Activated CD8-positive, alpha-beta memory T cell treated with anti-CD3 and anti-CD28 coated beads, Interleukin-2, amount 50 U/mL, for 48 hours (primary cell): ENCODE measurements around the gene PDE6C.

ENCODE experiments used
- DNase-seq: peaks from one replicate; pipeline ENCODE4 v3.0.0-alpha.2; 2020

Gene PDE6C

GRCh38 chr10:93612311-93612710, at the start of gene PDE6C:
TSS of gene PDE6C (plus strand) at chr10:93612537. CDS start at chr10:93612726, 189 bp downstream.
- DNase-seq, result no peak

- DNase-seq, result no peak
These were observed 46.9 kb upstream of the PDE6C start for GRCh38 chr10:93565446-93565845.

- DNase-seq, result no peak
These were observed 45.7 kb upstream of the PDE6C start, which contains the start of gene FFAR4 for GRCh38 chr10:93566435-93567276. TSS of gene FFAR4 (plus strand) at chr10:93566665. CDS start at chr10:93566721, 56 bp downstream.

DNA sequence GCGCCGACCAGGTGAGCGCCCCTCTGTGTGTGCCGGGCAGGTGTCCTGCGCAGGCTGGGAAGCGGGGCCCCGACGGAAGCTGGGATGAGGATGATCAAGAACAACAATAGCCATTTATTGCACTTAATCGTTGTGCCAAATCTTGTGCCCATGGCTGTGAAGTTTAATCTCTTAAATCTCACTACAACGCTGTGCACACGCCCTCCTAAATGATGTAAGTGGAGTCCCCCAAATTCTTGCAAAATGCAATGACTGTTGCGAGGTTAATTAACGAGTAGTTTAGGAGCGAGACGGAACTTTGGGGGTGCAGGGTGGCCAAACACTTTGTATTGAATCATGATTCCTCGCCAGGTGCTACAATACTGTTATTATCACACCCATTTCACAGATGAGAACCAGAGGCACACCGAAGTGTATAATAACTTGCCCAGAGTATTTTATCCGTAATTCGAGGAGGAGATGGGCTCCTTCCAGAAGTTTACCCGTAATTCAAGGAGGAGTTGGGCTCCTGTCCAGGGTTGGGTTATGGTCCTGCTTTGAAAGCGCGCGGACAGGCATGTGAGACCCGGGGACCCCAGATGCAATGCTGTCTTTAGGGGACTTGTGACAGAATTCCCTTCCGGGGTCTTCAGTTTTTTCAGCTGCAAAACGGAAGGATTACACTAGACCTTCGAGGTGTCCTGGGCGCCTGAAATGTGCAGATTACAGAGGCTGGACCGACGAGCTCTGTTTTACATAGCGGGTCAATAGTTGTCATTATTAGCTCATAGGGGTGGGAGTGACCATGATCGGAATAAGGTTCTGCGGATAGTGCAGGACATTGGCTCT, 44.8 kb upstream of the PDE6C start:
- DNase-seq, result no peak

DNA sequence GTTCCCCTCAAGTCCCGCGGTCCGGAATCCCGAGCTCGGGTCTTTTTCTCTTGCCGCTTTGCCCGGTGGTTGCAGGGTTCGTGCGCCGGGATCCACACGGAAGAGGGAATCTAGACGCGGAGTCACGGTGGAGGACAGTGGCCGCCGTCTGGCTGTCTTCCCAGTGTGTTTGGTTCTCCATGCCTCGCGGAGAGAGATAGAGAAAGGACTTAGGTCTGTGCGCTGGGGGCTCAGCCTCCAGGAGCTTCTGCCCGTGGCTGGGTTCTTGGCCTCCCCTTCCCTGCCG, 44.3 kb upstream of the PDE6C start:
- DNase-seq, result no peak

DNA sequence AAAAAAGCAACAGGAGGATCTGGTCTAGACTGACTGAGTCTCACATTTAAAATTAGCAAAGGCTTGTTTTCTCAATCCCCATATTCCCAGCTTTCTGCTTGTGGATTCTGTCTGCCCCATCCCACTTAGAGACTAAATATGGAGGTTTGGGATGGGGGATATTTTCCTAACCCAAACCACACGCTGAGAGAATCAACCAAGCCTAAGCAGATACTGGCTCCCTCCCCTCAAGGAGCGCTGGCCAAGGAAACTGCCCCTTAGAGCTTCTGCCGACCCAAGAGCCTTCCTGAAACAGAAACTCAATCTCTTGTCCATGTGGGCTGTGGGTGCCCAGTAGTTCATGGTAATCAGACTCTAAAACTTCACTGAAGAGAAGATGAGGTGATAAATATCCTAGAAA, 42.0 kb upstream of the PDE6C start:
- no peak for DNase-seq

DNA sequence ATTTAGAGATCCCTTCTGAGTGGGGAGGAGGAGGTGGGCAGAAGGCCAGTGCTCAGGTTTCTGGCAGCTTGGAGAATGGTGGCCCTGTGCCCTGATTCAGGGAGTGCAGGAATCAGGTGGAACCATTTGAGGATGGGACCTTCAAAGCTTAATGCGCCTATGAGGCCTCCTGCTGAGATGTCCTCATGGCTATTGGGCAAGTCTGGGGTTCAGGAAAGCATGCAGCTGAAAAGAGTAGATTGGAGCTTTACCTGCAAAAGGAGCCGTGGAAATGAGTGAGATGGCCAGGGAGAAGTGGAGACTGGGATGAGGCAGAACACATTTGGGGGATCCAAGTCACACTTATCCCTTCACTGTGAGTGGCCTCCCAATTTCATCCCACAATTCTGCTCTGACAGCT, 39.7 kb upstream of the PDE6C start:
- no peak for DNase-seq

DNA sequence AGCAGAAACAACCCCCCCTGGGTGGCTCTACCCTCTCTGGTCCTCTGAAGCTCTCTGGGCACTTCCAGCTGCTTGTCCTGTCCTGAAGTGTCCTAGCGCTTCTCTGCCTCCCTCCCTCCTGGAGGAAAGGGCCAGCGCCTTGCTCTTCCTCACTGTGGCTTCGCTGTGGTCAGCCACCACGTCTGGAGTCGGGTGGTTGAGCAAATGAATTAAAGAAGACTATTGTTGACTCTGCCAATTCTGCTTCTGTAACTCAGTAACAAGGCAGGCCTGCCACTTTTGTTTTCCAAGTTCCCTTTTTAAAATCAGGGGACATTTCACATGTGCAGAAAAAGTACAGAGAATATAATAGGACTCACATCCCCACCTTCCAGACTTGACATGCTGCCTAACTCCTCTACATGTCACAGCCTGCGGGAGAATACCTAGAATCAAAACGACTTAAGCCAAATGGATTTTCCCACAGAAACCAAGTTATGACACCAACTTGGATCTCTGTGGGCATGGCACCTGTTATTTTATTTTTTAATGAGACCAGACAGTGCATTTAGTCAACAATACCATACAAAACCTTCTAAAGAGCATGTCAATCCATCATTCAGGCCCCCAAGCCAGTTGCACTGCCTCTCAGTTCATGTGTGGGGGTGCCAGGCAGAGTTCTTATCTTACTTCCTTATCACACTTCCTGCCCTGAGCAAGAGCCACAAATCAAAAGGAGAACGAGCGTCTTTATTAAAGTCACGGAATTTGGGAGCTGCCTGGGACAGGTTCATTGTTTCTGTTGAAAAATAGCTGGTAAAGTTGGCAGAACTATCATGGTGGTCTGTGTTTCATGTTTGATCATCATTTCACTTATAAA, 39.1 kb upstream of the PDE6C start:
- no peak for DNase-seq

DNA sequence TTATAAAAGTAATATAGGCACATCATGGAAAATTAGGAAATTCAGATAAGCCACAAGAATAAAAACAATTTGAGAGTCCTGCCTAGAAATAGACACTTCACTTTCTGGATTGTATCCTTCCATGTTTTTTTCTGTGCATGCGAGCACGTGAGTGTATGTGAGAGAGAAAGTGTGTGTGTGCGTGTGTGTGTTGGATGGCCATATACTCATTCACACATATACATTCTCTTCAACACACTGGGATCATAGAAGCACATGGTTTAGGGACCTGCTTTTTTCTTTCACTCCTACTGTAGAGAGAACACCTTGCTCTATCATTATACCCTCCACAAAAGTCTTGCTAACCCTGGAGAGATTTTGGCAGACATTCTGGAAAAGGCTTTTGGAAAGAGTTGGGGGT, 38.4 kb upstream of the PDE6C start:
- DNase-seq, result no peak

DNA sequence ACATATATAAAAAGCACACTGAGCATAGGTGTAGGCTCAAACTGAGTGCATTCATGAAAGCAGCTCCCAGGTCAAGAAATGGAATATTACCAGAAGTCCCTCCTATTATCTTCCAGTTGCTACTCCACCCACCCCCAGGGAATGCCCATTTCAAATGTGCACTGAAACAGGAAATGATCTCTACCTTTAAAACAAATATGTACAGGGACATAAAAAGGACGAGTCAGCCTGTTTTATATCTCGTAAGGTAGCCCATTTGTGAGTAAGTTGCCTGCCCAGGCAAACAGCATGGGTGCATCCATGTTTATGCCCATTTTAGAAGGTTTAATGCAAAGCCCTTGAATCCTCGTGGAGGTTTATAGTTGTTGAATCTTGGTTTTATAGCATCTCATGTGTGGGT, 35.4 kb upstream of the PDE6C start:
- no peak for DNase-seq

GRCh38 chr10:93577565-93577964, 34.8 kb upstream of the PDE6C start:
- DNase-seq, result no peak

- DNase-seq, result no peak
These were observed 33.2 kb upstream of the PDE6C start for GRCh38 chr10:93579089-93579488.

DNA sequence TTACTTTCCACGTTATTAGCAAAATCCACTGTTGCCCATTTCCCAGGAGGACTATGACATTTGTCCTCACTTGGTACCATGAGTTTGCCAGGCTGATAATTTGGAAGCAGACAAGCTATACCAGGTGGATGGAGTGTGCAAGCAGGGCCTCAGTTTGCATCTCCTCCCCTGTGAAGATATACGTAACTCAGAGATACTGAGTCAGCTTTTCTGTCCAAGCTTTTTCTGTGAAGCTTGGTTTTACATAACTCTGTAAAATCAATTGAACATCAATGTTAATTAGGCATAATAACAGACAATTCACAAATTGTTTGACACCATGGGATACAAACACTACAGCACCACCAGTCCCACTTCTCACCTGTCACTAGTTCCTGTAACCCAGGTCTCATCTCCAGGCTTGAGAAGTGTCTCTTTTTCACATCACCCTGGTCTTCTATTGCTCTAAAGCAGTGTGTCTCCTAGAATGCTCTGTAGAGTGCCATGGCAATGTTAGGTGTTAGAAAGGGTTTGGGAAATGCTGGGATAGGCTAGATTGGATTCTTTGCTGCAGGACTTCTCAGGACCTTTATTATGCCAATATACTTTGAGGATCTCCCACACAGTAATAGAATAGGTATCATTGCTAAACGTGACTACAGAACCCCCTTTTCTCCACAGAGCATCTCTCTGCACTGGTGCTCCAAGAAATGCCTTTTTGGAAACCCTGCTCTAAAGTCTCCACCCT, 32.2 kb upstream of the PDE6C start:
- DNase-seq, result no peak

DNA sequence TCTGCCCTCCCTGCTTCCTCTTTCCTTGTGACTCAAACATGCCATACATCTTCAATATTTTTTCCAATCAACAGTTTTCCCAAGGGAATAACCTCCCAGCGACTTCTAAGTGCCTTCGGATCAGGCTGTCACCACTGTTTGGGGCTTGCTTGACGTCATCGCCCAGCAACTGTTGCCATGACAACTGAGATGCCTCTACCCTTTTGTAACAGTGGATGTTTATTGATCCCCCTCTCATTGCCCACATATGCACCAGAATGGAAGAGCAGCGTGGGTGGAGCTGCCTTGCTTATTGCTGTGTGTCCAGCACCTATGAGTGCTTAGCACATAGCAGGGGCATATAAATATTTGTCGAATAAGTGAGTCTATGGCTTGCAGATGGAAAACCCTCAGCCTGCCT, 31.5 kb upstream of the PDE6C start:
- no peak for DNase-seq

GRCh38 chr10:93584445-93584844, 27.9 kb upstream of the PDE6C start:
- no peak for DNase-seq

DNA sequence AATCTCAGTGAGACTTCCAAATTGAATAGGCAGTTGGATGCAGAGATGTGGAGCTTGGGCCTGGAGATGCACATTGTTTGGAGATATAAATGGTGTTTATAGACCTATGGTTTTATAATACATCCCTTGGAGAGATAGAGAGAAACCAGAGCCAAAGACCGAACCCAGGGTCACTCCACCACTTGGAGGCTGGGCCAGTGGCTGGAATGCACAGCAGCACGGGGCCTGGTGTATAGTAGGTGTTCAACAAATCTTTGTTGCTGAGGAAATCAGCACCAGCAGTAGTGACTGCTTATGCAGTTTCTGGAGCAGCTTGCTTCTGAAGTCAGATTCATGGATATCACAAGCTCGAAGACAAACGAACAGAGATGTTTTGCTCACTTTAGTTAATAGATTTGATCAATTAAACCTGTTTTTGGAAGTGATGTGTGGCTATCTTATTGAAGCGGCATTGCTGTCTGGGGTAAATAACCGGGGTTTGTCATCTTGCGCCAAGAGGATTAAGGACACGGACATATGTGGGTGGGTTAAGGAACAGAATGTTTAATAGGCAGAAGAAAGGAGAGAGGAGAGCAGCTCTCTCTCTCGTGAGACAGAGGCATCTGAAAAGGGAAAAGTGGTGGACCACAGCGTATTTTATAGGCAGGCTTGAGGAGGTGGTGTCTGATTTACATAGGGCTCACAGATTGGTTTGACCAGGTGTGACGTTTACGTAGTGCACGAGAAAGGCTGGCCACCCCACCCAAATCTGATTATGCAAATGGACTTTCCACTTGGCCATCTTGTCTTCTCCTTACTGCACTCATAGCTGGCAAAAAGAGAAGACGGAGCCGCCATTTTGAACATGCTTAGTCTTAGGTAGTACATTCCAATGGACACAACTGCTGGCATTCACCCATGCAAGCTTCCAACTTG, 22.4 kb upstream of the PDE6C start:
- DNase-seq, result no peak

DNA sequence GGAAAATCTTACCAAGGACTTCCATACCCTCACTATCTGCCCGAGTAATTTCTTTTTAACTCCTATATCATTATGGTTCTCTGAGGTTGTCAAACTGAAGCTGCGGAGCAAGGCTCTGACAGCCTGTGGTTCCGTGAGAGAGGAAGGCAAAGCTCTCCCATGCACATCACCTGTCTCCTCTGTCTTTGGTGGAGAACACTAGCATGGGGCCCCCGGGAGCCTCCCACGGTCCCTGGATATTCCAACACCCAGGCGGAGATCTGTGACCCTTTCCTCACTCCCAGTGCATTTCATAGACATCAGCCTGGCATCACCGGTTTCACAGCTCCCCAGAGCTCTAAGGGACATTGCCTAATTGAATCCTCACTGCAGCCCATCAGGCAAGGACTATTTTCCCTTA, 21.7 kb upstream of the PDE6C start:
- DNase-seq, result no peak

GRCh38 chr10:93591065-93591808, 21.1 kb upstream of the PDE6C start:
- DNase-seq, result no peak

DNA sequence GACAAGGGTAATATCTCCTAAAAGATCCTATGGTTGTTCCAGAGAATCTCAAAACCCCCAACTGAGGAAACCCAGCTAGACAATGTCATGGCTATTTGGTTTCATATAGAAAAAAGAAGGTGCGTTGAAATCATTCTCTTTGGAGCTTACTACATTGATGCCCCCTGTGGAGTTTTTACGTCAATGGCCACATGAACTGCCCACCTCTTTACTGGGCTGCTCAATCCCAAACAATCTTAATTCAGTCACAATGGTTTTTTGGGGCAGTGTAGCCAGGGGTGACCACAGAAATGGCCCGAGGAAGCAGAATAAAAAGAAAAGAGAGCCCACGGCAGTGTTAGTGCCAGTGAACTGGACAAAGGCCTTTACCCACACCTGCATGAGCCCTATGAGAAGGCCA, 19.1 kb upstream of the PDE6C start:
- DNase-seq, result no peak

DNA sequence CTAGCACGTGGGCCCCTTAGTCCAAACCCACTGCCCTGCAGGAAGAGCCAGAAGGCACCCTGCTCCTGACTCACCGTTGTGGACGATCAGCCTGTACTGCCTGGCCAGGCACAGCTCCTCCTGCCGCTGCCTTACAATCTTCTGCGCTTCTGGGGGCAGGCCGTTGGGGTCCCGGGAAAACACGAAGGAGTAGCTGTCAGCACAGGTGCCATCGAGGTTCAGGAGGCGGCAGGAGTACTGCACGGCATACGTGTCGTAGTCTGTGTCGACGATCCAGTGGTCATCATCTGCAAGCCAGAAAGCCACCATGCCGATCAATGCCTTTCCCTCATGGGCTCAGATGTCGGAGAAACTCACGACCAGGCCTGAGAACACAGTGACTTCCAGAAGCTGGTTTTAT, 18.6 kb upstream of the PDE6C start:
- DNase-seq, result no peak

GRCh38 chr10:93594518-93594917, 17.8 kb upstream of the PDE6C start:
- DNase-seq, result no peak
